Lower leg skin (tissue), 3 donors: ENCODE results near the gene NR2F1-AS1.

Experiments used
- CTCF ChIP-seq, 3 donors: fragments of 450-650 bp; IDR thresholded peaks; one replicate each; pipeline ENCODE4 v1.5.1; 2016; ENCODE audit warnings: antibody characterized with exemption in 3 of 3, mild to moderate bottlenecking in 3 of 3, moderate library complexity in 2 of 3
- POLR2A ChIP-seq, 2 donors: fragments of 450-650 bp; IDR thresholded peaks; one replicate each; pipeline ENCODE4 v1.6.1; 2016 to 2017; ENCODE audit warnings: antibody characterized with exemption in 2 of 2, mild to moderate bottlenecking in 1 of 2, moderate library complexity in 1 of 2

- TF ChIP-seq CTCF (IDR thresholded peaks at IDR 0.05) (no peak), POLR2A (IDR thresholded peaks at IDR 0.05) (no peak)
These were observed 198.7 kb downstream of the NR2F1-AS1 start for GRCh38 chr5:93382188-93382825.
